Parathyroid adenoma (tissue), 2 donors: Measurements from ENCODE around the gene ABHD12.

Experiments used
- H2AFZ ChIP-seq: fragments of 300-600 bp; sonication (generic); one replicate; pipeline ENCODE4 v1.7.0; 2017; ENCODE audit warnings: antibody characterized with exemption, mild to moderate bottlenecking
- H3K27ac ChIP-seq: fragments of 300-600 bp; sonication (generic); one replicate; pipeline ENCODE4 v1.7.0; 2017
- H3K27me3 ChIP-seq: fragments of 300-600 bp; sonication (generic); one replicate; pipeline ENCODE4 v1.7.0; 2017; ENCODE audit warnings: low read length; ENCODE audit not compliant: control insufficient read depth, insufficient read depth
- H3K36me3 ChIP-seq: fragments of 300-600 bp; sonication (generic); one replicate; pipeline ENCODE4 v1.7.0; 2017; ENCODE audit warnings: low read length; ENCODE audit not compliant: control insufficient read depth, insufficient read depth
- H3K4me1 ChIP-seq: fragments of 300-600 bp; sonication (generic); one replicate; pipeline ENCODE4 v1.7.0; 2017; ENCODE audit warnings: control low read depth
- H3K4me2 ChIP-seq: fragments of 300-600 bp; sonication (generic); one replicate; pipeline ENCODE4 v1.7.0; 2017; ENCODE audit warnings: low read length
- H3K4me3 ChIP-seq: fragments of 300-600 bp; sonication (generic); one replicate; pipeline ENCODE4 v1.7.0; 2017; ENCODE audit warnings: low read depth, low read length
- H3K79me2 ChIP-seq: fragments of 300-600 bp; sonication (generic); one replicate; pipeline ENCODE4 v1.7.0; 2017; ENCODE audit warnings: control low read depth
- H3K9ac ChIP-seq: fragments of 300-600 bp; sonication (generic); one replicate; pipeline ENCODE4 v1.7.0; 2017; ENCODE audit warnings: mild to moderate bottlenecking
- H3K9me3 ChIP-seq: fragments of 300-600 bp; sonication (generic); one replicate; pipeline ENCODE4 v1.7.0; 2017; ENCODE audit warnings: low read length; ENCODE audit not compliant: control insufficient read depth
- CTCF ChIP-seq: fragments of 300-600 bp; sonication (generic); IDR thresholded peaks from one replicate; pipeline ENCODE4 v1.7.0; 2017; ENCODE audit warnings: antibody characterized with exemption, mild to moderate bottlenecking
- donor health status: primary hyperparathyroidism.

Gene ABHD12

GRCh38 chr20:25286917-25287316 lies 103.7 kb downstream of the ABHD12 start:
- H2AFZ ChIP-seq = no peak overlapping the region
- H3K27me3 ChIP-seq = no peaks in the 10 kb centered on the region
- H3K9me3 ChIP-seq = no peaks in the 10 kb centered on the region
- TF ChIP-seq CTCF = no peak
- H3K9ac ChIP-seq = no peak overlapping the region
- H3K27ac ChIP-seq = no peak overlapping the region
- H3K4me2 ChIP-seq = no peak overlapping the region
- H3K4me3 ChIP-seq = no peak overlapping the region
- no peaks in the 10 kb centered on the region for H3K4me1 ChIP-seq
- no peaks in the 10 kb centered on the region for H3K36me3 ChIP-seq
- H3K79me2 ChIP-seq = no peaks in the 10 kb centered on the region

- H3K36me3 ChIP-seq = no peaks in the 10 kb centered on the region
These were observed 104.5 kb downstream of the ABHD12 start for GRCh38 chr20:25285856-25286798.

GRCh38 chr20:25285091-25285647 lies 105.5 kb downstream of the ABHD12 start:
- Histone ChIP-seq H3K27ac (no peak overlapping the region), H3K4me3 (no peak overlapping the region), H3K4me1 (peaks cover 3% of the 10 kb centered on the region), H3K4me2 (no peak overlapping the region), H2AFZ (no peak overlapping the region), H3K79me2 (no peaks in the 10 kb centered on the region), H3K9ac (no peak overlapping the region), H3K27me3 (no peaks in the 10 kb centered on the region), H3K36me3 (no peaks in the 10 kb centered on the region), H3K9me3 (no peaks in the 10 kb centered on the region)
- TF ChIP-seq CTCF = no peak

More at GRCh38 chr20:25285856-25286798, 104.5 kb downstream of the ABHD12 start:
- no peaks in the 10 kb centered on the region for H3K27me3 ChIP-seq
- H3K4me3 ChIP-seq = no peak overlapping the region
- no peak overlapping the region for H3K9ac ChIP-seq
- TF ChIP-seq CTCF = no peak
- no peaks in the 10 kb centered on the region for H3K4me1 ChIP-seq
- H3K9me3 ChIP-seq = no peaks in the 10 kb centered on the region
- H3K79me2 ChIP-seq = no peaks in the 10 kb centered on the region
- H2AFZ ChIP-seq = no peak overlapping the region
- no peak overlapping the region for H3K4me2 ChIP-seq
- H3K27ac ChIP-seq = no peak overlapping the region

GRCh38 chr20:25284131-25284601 lies 106.5 kb downstream of the ABHD12 start:
- Histone ChIP-seq H3K4me3 (no peak overlapping the region), H3K9me3 (no peaks in the 10 kb centered on the region), H3K27ac (no peak overlapping the region), H3K27me3 (no peaks in the 10 kb centered on the region), H3K4me2 (no peak overlapping the region), H3K9ac (no peak overlapping the region), H3K36me3 (no peaks in the 10 kb centered on the region), H2AFZ (no peak overlapping the region), H3K79me2 (no peaks in the 10 kb centered on the region), H3K4me1 (peaks cover 10% of the 10 kb centered on the region)
- no peak for TF ChIP-seq CTCF
